GM19240 (cell line): ENCODE data around the gene NUP205.

ENCODE experiments used
- DNase-seq: peaks from one replicate; pipeline ENCODE4 v3.0.0; 2011; ENCODE audit warnings: low spot score; ENCODE audit not compliant: insufficient read length

NUP205 gene

GRCh38 chr7:135538376-135538775 is 19.3 kb upstream of the NUP205 start:
- no peak for DNase-seq

DNA sequence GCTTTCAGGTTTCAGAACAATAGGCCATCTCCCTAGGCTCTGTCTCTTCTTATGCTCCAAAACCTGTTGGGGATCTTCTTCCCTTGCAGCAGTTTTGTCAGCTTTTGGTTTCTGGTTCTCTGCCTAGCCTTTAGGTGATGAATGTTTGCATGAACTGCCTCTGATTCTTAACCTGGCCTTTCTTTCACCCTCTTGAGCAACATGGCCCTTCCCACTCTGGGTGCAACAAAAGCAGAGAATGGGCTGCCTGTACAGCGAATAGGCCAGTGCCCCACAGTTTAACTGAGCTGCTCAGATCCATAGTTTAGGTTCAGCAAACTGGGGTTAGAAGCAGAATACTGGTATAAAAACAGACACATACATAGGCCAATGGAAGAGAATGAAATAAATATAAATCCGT is 18.1 kb upstream of the NUP205 start:
- DNase-seq: no peak

DNA sequence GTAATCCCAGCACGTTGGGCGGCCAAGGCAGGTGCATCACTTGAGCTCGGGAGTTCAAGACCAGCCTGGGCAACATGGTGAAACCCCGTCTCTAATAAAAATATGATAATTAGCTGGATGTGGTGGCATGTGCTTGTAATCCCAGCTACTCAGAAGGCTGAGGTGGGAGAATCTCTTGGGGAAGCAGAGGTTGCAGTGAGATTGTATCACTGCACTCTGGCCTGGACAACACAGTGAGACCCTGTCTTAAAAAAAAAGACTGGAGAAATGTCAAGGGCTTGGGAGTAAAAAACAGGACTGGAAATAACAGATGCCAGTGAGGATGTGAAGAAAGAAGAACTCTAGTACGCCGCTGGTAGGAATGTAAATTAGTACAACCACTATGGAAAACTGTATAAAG is 16.7 kb upstream of the NUP205 start:
- no peak for DNase-seq

DNA sequence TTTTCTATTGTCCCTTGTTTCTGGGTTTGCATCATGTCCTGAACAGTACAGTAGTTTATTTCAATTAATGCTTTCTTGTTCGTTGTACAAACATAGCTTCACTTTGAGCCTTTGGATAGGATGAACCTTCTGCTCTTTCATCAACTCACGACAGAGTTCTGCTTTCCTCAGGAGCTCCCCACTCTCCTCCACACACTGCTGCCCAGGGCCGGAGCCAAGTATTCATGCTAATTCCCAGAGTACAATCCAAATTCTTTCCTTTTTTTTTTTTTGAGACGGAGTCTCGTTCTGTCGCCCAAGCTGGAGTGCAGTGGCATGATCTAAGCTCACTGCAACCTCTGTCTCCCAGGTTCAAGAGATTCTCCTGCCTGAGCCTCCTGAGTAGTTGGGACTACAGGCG is 7.5 kb upstream of the NUP205 start:
- DNase-seq: no peak

GRCh38 chr7:135552148-135552547 is 5.6 kb upstream of the NUP205 start:
- no peak for DNase-seq

- no peak for DNase-seq
Measured at GRCh38 chr7:135553346-135553745, 4.4 kb upstream of the NUP205 start.

- DNase-seq: peak; percentile 41
Measured at GRCh38 chr7:135558337-135558767, 635 bp downstream of the NUP205 start.

DNA sequence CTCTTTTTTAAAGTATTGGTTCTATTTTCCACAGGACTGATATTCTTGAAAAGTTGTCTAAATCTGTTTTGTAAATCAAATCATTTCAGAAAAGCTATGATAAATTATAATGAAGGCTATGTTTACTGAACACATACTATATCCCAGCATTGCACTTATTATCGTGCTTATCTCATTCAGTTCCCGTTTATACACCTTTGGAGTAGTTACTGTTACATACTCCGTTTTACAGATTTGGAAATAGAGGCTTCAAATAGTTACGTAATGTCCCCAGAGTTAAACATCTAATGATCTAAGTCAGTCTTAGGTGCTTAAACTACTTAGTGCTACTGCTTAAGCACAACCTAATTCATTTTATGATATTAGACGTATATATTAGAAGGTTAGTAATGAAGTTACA is 1.2 kb downstream of the NUP205 start:
- no peak for DNase-seq

GRCh38 chr7:135560631-135561030 is 2.9 kb downstream of the NUP205 start:
- DNase-seq: no peak

DNA sequence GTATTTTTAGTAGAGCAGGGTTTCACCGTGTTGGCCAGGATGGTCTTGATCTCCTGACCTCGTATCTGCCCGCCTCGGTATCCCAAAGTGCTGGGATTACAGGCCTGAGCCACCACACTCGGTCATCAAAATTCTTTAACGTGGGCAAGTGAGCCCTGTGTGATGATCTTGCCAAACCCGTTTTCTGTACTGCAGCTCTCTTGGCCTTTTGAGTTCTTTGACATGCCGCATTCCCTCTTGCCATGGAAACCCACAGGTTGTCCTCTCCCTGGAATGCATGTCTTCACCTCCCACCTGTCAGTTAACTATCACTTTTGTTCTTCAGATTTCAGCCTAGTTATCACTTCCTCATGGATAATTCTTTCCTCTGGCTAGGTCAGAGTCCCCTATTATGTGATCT is 5.0 kb downstream of the NUP205 start:
- no peak for DNase-seq

DNA sequence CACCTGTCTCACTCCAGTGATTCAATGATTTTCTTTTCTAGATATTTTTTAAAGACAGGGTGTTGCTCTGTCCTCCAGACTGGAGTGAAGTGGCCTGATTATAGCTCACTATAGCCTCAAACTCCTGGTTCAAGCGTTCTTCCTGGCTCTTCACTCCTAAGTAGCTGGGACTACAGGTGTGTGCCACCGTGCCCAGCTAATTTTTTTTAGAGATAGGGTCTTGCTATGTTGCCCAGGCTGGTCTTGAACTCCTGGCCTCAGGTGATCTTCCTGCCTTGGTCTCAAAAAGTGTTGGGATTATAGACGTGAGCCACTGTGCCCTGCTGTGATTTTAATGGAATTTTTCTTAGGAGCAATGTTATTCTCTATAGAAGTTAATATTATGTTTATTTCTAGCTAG is 14.1 kb downstream of the NUP205 start:
- no peak for DNase-seq

- no peak for DNase-seq
Measured at GRCh38 chr7:135573541-135573940, 15.8 kb downstream of the NUP205 start.

DNA sequence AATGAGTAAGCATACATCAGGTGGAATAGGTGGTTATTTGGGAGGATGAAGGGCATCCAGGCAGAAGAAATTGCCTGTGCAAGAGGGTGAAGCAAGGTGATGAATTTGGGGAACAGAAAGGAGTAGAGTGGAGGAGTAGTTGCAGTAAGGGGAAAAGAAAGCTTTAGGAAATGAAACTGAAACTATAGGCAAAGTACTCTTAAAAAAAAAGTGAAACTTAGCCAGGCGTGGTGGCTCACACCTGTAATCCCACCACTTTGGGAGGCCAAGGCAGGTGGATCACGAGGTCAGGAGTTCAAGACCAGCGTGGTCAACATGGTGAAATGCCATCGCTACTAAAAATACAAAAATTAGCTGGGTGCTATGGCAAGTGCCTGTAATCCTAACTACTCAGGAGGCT is 17.6 kb downstream of the NUP205 start:
- no peak for DNase-seq

DNA sequence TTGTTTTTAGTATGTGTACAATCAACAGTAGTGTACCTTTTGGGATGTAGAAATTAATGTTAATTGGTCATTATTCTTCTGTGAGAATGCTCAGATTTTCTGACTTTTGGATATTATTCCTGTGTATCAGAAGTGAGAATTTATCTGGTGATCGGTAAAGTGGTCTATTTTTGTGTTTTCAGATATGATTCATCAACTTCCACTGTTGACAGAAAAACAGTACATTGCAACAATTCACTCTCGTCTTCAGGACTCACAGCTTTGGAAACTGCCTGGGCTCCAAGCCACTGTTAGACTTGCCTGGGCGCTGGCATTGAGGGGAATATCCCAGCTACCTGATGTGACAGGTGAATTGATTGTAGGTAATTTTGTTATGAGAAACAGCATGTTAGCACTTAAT is 20.9 kb downstream of the NUP205 start:
- DNase-seq: no peak

DNA sequence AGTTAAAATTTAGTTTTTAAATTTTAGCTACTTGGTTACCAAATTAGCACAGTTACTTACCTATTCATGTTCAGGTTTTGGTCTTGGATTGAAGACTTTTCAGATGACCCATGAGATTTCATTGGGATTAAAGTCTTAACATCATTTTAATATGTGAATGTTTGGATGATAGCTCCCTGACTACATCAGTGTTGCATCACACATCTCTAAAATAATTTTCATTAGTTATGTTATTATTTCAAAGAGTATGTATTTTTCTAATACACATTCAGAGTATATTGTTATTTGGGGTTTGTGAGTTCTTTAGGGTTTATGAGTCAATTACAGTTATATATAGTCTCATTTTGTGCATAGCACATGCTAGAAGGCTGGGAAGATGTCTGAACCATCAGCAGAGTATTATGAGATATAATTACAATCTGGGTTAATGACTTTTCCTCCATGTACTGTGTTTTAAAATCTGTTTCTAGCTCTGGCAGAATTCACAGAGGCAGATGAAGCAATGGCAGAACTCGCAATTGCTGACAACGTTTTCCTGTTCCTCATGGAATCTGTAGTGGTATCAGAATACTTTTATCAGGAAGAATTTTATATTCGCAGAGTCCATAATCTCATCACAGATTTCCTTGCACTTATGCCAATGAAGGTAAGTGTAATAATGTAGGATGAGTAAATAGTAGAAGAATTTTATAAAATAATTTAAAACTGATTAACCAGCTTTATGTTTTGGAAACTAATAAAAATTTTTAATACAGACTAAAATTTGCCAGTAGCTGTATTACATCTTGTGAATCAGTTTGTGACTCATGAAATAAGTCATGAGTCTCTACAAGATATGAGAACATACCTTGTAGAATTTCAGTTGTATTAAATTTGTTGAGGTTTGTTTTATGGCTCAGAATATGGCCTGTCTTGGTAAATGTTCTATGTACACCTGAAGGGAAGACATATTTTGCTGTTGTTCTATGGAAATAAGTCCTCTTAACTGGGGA is 26.9 kb downstream of the NUP205 start:
- DNase-seq: no peak

- DNase-seq: no peak
Measured at GRCh38 chr7:135597181-135597925, 39.6 kb downstream of the NUP205 start.

- no peak for DNase-seq
Measured at GRCh38 chr7:135597926-135598305, 40.2 kb downstream of the NUP205 start.

DNA sequence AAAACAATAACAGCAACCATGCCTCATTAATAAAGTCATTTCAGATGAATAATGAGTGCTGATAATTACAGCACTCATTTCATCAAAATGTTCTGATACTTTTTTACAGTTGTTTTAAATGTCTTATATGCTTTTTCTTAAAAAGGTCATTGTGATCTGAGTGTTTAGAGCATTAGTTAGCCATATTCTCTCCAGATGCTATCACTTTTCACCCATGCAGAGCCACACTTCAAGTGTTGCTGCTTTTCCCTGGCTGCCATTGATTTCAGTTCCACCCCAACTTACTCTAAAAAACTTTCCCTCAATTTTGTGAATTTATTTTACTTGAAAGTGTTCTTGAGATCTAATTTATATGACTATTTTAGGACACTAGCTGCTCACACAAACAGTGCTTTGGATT is 41.8 kb downstream of the NUP205 start:
- no peak for DNase-seq

DNA sequence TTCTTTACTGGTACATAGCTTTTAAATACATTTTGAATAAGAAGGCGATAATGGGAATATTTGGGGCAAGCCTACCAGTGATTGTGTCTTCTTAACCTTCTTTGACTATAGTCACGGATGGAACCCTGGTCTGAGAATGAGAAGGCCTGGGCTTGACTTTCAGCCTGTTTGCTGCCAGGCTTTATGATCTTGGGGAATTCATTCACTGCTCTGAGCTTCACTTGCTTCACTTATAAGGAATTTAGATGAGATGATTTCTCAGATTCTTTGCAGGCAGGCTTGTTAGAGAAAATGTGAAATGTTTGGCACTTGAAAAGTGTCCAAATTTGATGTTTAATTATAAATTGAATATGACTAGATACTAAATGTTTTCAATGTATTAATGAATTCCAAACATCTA is 42.5 kb downstream of the NUP205 start:
- no peak for DNase-seq

DNA sequence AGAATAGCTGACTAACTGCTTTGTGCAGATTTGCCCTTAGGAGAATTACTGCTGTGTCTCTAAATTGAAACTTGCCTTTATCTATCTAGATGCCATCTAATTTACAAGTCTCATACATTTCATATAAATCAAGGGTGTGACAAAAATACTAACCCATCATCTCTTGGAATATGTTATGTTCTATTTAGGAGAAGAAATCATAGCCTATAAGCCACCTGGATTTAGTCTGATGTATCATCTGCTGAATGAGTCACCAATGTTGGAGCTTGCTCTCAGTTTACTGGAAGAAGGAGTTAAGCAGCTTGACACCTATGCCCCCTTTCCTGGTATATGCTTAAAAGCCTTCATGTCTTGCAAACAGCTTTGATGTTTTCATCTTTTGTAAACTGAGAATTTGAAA is 43.5 kb downstream of the NUP205 start:
- no peak for DNase-seq

- DNase-seq: no peak
Measured at GRCh38 chr7:135602304-135602703, 44.6 kb downstream of the NUP205 start.

DNA sequence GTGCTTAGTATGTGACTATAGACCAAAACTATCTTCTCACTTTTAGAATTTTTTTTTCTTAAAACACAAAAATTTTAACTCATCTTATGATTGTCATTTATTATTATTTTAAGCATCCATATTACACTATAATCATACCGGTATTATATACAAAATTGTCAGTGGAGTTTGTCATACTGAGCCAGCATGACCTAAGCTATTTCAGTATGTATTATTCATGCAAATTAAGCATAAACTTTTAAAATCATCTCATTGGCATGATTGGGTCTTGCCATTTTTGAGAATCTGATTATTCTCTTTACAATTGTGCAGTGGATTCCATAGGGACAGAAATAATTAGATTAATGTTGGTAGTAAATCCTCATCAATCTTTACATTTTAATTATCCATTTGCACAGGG is 58.4 kb downstream of the NUP205 start:
- no peak for DNase-seq

- no peak for DNase-seq
Measured at GRCh38 chr7:135617781-135618180, 60.1 kb downstream of the NUP205 start.
